Osteocyte (in vitro differentiated cells): ENCODE results near the gene ZHX3. TPM values are rescaled to one million over a fixed set of nuclear protein-coding genes. Genes with fewer than 3 reads are reported as not detected.

Experiments
- DNase-seq: peaks from one replicate; pipeline ENCODE4 v3.0.0; 2021; ENCODE audit warnings: mixed read lengths; ENCODE audit not compliant: unreplicated experiment; ENCODE audit errors: extremely low spot score
- H3K27ac Mint-ChIP-seq: one replicate; pipeline ENCODE4 v1.8.0; 2021; ENCODE audit warnings: mild to moderate bottlenecking, mixed read lengths; ENCODE audit not compliant: unreplicated experiment
- H3K27me3 Mint-ChIP-seq: one replicate; pipeline ENCODE4 v1.8.0; 2021; ENCODE audit warnings: mixed read lengths; ENCODE audit not compliant: unreplicated experiment
- H3K36me3 Mint-ChIP-seq: one replicate; pipeline ENCODE4 v1.8.0; 2021; ENCODE audit warnings: mixed read lengths; ENCODE audit not compliant: unreplicated experiment
- H3K4me1 Mint-ChIP-seq: one replicate; pipeline ENCODE4 v1.8.0; 2021; ENCODE audit warnings: mixed read lengths; ENCODE audit not compliant: unreplicated experiment
- H3K4me3 Mint-ChIP-seq: one replicate; pipeline ENCODE4 v1.8.0; 2021; ENCODE audit warnings: mild to moderate bottlenecking, moderate library complexity, mixed read lengths; ENCODE audit not compliant: unreplicated experiment
- H3K9me3 Mint-ChIP-seq: one replicate; pipeline ENCODE4 v1.8.0; 2021; ENCODE audit warnings: mixed read lengths; ENCODE audit not compliant: unreplicated experiment
- total RNA-seq: library from RNA; stranded (reverse); gene quantifications from 2 replicates; pipeline ENCODE4 v1.2.1, GENCODE V29; 2021
- TF ChIP-seq, protein P1 (sequence below): fragments of 200-600 bp; sonication (generic); IDR thresholded peaks from 2 replicates; pipeline ENCODE4 v1.5.0; 2021; ENCODE audit warnings: antibody characterized with exemption, mild to moderate bottlenecking, moderate library complexity

Gene ZHX3
- total RNA-seq, 1 donor from 2014 or later: 44.5 TPM

DNA sequence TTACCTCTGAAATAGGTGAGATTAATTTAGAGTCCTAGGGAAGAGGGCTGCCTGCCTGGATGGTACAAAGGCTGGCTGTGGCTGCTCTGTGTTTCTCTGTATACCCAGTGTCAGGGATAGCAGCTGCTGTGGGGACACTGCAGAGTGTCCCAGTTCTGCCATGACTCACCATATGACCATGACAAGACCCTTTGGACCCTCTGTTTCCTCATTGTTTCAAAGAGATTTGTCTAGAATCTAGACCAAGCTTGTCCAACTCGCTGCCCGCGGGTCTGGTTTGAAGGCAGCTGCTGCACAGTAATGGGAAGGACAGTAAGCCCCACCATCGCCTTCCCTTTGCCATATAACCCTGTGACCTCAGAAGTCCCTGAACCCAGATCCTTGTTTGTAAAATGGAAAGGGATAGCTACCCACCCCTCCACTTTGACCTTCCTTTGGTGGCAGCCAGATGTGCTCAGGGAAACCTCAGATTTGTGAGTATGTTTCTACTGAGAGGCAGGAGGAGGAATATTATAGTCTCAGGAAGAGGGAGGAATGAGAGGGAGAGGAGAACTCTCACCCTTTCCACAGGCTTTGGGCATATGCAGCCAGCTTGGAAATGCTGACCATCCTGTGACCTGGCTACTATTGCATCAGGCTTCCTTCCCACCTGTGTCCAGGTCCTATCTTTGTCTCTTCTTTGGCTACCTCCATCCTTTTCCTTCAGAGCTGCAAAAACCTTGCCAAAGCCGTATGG, 166.2 kb downstream of the ZHX3 start:
- Mint-ChIP-seq H3K36me3 (peaks cover 4% of the 10 kb centered on the region), H3K9me3 (no peaks in the 10 kb centered on the region), H3K4me3 (no peak overlapping the region), H3K27me3 (no peaks in the 10 kb centered on the region), H3K4me1 (peaks cover 45% of the 10 kb centered on the region), H3K27ac (no peak overlapping the region)
- DNase-seq: no peak
- TF ChIP-seq, protein P1, sequence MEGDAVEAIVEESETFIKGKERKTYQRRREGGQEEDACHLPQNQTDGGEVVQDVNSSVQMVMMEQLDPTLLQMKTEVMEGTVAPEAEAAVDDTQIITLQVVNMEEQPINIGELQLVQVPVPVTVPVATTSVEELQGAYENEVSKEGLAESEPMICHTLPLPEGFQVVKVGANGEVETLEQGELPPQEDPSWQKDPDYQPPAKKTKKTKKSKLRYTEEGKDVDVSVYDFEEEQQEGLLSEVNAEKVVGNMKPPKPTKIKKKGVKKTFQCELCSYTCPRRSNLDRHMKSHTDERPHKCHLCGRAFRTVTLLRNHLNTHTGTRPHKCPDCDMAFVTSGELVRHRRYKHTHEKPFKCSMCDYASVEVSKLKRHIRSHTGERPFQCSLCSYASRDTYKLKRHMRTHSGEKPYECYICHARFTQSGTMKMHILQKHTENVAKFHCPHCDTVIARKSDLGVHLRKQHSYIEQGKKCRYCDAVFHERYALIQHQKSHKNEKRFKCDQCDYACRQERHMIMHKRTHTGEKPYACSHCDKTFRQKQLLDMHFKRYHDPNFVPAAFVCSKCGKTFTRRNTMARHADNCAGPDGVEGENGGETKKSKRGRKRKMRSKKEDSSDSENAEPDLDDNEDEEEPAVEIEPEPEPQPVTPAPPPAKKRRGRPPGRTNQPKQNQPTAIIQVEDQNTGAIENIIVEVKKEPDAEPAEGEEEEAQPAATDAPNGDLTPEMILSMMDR: no peak

DNA sequence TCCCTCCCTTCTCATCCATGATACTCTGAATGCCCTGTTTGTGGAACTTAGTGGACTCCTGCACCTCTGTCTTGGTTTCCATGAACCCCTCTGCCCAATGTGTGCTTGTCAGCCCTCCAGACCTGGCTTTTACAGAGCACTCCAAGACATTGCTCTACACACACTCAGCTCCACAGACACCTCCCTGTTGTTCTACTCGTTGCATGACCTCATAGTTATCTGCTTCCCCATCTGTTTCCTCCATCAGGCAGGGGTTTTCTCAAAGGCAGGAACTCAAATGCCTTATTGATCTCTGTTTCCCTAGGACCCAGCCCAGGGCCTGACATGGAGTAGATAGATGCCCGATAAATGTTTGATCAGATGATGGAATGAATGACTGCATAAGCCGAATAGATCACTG, 166.9 kb downstream of the ZHX3 start:
- H3K4me3 Mint-ChIP-seq: no peak overlapping the region

DNA sequence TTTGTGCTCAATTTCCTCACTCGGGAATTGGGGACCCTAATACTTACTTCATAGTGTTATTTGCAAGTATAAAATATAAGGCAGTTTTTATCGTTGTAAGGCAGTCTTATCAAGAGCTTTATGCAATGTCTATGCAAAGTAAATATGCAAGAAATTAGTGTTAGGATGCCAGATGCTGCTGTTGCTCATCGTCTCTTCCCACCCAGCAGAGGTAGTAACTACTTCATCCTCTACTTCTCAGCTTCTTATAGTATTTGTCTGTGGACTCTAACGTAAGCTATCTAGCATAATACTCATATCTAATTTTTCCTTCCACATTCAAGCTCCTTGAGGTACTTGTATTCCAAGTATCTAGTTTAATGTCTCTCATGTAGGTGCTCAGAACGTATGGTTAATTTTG, 168.6 kb downstream of the ZHX3 start:
- Mint-ChIP-seq H3K9me3 (no peaks in the 10 kb centered on the region), H3K27ac (no peak overlapping the region), H3K27me3 (no peaks in the 10 kb centered on the region), H3K4me1 (peaks cover 31% of the 10 kb centered on the region), H3K4me3 (no peak overlapping the region), H3K36me3 (peaks cover 10% of the 10 kb centered on the region)
- DNase-seq: no peak
- TF ChIP-seq, protein P1: no peak

More for the DNA sequence above, 166.9 kb downstream of the ZHX3 start:
- Mint-ChIP-seq H3K9me3 (no peaks in the 10 kb centered on the region), H3K36me3 (peaks cover 4% of the 10 kb centered on the region), H3K4me1 (peaks cover 45% of the 10 kb centered on the region), H3K27ac (peak overlapping the region; percentile 25), H3K27me3 (no peaks in the 10 kb centered on the region)
- TF ChIP-seq, protein P1: no peak
- DNase-seq: no peak

DNA sequence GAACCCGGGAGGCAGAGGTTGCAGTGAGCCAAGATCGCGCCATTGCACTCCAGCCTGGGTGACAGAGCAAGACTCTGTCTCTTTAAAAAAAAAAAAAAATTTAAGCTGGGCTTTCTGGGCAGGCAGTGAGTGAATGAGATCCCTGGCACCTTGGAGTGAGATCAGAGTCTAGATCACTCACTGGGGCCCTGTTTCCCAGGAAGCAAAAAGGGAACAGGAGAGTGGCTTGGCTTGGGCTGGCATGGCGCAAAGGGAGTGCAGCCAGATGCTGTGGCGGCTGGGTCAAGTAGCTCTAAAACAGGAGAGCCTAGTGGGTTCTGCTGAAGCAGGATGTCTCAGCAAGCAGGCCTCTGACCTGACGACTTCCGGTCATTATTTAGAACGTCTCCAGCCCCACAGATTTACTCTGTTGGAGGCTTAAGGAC, 169.8 kb downstream of the ZHX3 start:
- no peak overlapping the region for H3K4me3 Mint-ChIP-seq
- no peaks in the 10 kb centered on the region for H3K27me3 Mint-ChIP-seq
- TF ChIP-seq, protein P1: no peak
- H3K9me3 Mint-ChIP-seq: no peaks in the 10 kb centered on the region
- H3K27ac Mint-ChIP-seq: no peak overlapping the region
- H3K36me3 Mint-ChIP-seq: peaks cover 10% of the 10 kb centered on the region
- DNase-seq: no peak
- H3K4me1 Mint-ChIP-seq: peaks cover 30% of the 10 kb centered on the region

DNA sequence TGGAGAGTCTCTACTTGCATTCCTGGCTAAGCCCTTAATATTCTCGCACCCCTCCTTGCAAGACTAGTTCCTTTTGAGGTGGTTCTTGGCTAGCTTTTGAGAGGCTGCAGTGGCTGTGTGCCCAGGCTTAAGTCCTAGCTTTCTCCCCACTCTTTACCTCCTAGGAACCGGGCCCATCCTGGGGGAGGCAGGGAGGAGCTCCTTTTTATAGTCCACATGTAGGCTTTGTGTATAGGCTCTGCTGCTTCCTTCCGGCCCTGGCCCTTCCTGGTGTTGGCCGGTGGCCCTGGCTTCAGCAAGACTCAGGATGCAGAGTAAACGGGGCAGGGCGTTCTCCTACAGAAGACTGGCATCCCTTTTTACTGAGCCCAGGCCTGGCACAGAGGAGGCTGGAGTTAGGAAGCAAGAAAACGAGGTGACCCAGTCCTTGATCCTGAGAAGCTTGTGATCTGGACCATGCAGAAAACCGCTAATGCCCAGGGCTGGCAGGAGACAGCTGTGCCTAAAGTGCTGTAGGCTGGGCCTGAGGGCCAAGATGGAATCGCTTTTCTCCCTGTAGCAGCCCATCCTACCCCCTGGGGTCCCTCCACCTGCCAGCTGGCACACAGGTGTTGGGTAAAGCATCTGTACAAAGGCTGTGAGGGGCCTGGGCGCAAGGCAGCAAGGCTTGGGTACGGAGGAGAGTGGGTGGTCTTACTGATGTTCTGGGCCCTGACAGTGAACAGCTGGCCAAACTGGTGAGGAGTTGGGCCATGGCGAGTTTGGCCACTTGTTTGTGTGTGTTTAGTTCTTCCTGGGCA, 171.5 kb downstream of the ZHX3 start:
- H3K4me1 Mint-ChIP-seq: peaks cover 35% of the 10 kb centered on the region
- H3K27ac Mint-ChIP-seq: no peak overlapping the region
- no peak for DNase-seq
- H3K27me3 Mint-ChIP-seq: no peaks in the 10 kb centered on the region
- no peak overlapping the region for H3K4me3 Mint-ChIP-seq
- H3K36me3 Mint-ChIP-seq: peaks cover 10% of the 10 kb centered on the region
- no peaks in the 10 kb centered on the region for H3K9me3 Mint-ChIP-seq
- TF ChIP-seq, protein P1: no peak
